Right cardiac atrium (tissue), 5 donors: Measurements from ENCODE around the gene NME7. TPM values are rescaled to one million over a fixed set of nuclear protein-coding genes. Genes with fewer than 3 reads are reported as not detected.
"Not testable (repeated sequence)": the region's sequence is repeated elsewhere in the genome, so short reads cannot be mapped to it uniquely, and the experiment has no call there.

Source experiments
- ATAC-seq, 2 donors: fragments of 200-7000 bp; cut with Tn5 transposase; one replicate each; pipeline versions ENCODE4 v1.8.0 to v1.9.1; 2020; ENCODE audit warnings: moderate library complexity in 2 of 2, mild to moderate bottlenecking in 1 of 2
- DNase-seq, 3 donors: peaks; one replicate each; pipeline ENCODE4 v3.0.0-alpha.2; 2020
- H3K27ac ChIP-seq: one replicate; pipeline ENCODE4 v1.5.1; 2013; ENCODE audit warnings: mild to moderate bottlenecking, low read length, control low read depth, moderate library complexity
- H3K27me3 ChIP-seq: one replicate; pipeline ENCODE4 v1.6.1; 2013; ENCODE audit not compliant: control insufficient read depth, insufficient read depth
- H3K4me1 ChIP-seq: one replicate; pipeline ENCODE4 v1.6.1; 2013; ENCODE audit warnings: low read length; ENCODE audit not compliant: control insufficient read depth, insufficient read depth
- H3K4me3 ChIP-seq: one replicate; pipeline ENCODE4 v1.5.1; 2013; ENCODE audit warnings: low read length, control low read depth
- H3K9me3 ChIP-seq: one replicate; pipeline ENCODE4 v1.6.1; 2013; ENCODE audit warnings: low read length; ENCODE audit not compliant: control insufficient read depth
- WGBS: extraction: QIAGEN DNeasy Blood & Tissue Kit; methylation state at CpG from one replicate; pipeline ENCODE4 v1.1.7; 2013; 5-methylcytosine and 5-hydroxymethylcytosine counted together
- intact Hi-C, 4 donors: fragments of 100-400 bp; cut with DNase I; formaldehyde crosslinking; loops; one replicate each; pipeline versions ENCODE4 v1.11.0 to v1.14.0; 2022 to 2023
- long read RNA-seq, 4 donors: library from polyadenylated mRNA; unstranded; transcript quantifications; one replicate each; pipeline ENCODE4 v2.0.0, GENCODE V29; 2020 to 2021
- polyA plus RNA-seq: library from polyadenylated mRNA; stranded (reverse); fragments of 200-250 nt; gene quantifications from one replicate; pipeline ENCODE4 v1.2.3, GENCODE V29; 2013
- total RNA-seq, 4 donors: library from RNA; stranded (reverse); fragmentation: NEBNext Ultra II Directional; extraction: Animal tissue kit (Norgen Biotek cat#: 25700); gene quantifications; one replicate each; pipeline ENCODE4 v1.2.1, GENCODE V29; 2021
- donor health status: healthy with polysubstance abuse.
- donor health status: DM: no; HTN: yes; CAD: no.
- donor health status: DM: no; HTN: no; CAD: no.
- donor health status: DM: no; HTN: yes; CAD: no; lungs with severe emphysema.
- donor health status: DM: yes; HTN: yes; CAD: no.

Gene NME7, protein sequence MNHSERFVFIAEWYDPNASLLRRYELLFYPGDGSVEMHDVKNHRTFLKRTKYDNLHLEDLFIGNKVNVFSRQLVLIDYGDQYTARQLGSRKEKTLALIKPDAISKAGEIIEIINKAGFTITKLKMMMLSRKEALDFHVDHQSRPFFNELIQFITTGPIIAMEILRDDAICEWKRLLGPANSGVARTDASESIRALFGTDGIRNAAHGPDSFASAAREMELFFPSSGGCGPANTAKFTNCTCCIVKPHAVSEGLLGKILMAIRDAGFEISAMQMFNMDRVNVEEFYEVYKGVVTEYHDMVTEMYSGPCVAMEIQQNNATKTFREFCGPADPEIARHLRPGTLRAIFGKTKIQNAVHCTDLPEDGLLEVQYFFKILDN
- total RNA-seq: 10 to 100 TPM in 2 of 4 donors, 1 to 10 TPM in 2; 9.2 to 15.1 (median 10.5) TPM
- 8.7 TPM for polyA plus RNA-seq
- long read RNA-seq, donor 1, transcript NME7-201 (12 exons, 1,642 nt): major isoform, 9 of 17 reads
- long read RNA-seq, donor 1, partial matches to known transcripts: 1 of 17 reads
- long read RNA-seq, donor 1, other reads (novel, unspliced or antisense): 6 of 17 reads
- long read RNA-seq, donor 2, transcript NME7-201 (12 exons, 1,642 nt): major isoform, 10 of 11 reads
- long read RNA-seq, donor 2, partial matches to known transcripts: 0 of 11 reads
- long read RNA-seq, donor 2, other reads (novel, unspliced or antisense): 0 of 11 reads
- long read RNA-seq, donor 3, transcript NME7-201 (12 exons, 1,642 nt): major isoform, 23 of 44 reads
- long read RNA-seq, donor 3, partial matches to known transcripts: 2 of 44 reads
- long read RNA-seq, donor 3, other reads (novel, unspliced or antisense): 15 of 44 reads
- long read RNA-seq, donor 4, transcript NME7-201 (12 exons, 1,642 nt): major isoform, 8 of 10 reads
- long read RNA-seq, donor 4, partial matches to known transcripts: 0 of 10 reads
- long read RNA-seq, donor 4, other reads (novel, unspliced or antisense): 2 of 10 reads

DNA sequence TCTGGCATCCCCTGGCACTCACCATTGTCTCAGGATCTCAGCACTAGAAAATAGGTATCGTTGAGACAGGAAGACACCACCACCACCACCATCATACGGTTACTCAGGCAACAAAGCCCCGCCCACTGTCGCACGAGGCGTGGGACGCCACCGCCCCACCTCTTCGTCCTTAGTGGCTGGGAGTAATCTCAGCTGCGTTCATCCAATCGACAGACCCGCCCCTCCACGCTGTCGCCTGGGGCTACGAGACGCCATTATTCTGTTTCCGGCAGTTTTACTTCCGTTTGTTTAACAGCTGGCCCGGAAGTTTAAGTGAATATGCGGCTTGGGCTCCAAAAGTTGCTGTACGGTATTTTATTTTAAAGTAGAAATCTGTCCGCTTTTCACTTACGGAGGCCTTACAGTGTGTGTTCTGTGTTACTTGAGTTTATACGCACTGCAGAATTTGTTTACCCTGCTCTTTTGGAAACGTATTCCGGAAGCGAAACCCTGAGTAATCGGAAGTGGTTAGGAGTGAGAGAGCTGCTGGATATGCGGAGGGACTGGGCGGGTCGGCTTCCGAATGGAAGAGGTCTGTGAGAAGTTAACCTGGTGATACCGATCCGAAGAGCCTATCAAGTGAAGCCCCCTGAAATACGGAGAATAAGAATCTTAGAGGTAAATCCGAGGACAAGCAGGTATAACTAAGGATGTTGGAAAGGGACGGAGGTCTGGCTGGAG, at the start of gene NME7, which contains the start of gene BLZF1:
Gene NME7 (minus strand): TSS at position 112 of the 720 bp plus-strand sequence. CDS start 87 bp downstream, at position 25.
Gene BLZF1 (plus strand): TSS at position 510 of the 720 bp plus-strand sequence. CDS start 1,328 bp downstream, outside the sequence.
- Histone ChIP-seq H3K27me3 (no peaks in the 10 kb centered on the region), H3K27ac (peak within 1 kb of the TSS; percentile 52), H3K4me1 (peaks cover 2% of the 10 kb centered on the region), H3K4me3 (peak within 1 kb of the TSS; percentile 98), H3K9me3 (no peaks in the 10 kb centered on the region)
- WGBS: under 1% methylated on average over 37 of the region's 37 CpGs
- intact Hi-C loops: no loop called here
- ATAC-seq (peak; percentile 100), DNase-seq (peak; percentile 97 to 99 (median 97))

DNA sequence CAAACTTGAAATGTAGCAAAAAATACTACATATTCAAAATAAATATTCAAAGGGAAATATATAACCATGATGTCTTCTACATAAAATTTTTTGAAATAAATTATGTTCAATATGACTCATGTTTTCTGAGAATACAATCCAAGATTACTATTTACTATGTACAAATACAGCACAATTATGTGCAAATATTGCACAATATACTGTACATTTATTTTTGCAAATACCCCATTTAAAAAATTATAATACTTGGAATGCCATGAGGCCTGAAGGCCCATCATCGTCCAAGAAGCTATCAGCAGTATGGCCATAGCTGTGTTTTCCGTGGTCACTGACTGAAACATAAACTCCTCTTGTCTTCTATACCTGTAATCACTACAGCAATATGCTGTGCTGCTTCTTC, 47.4 kb upstream of the NME7 start:
- no peak for ATAC-seq
- Histone ChIP-seq H3K4me1 (no peaks in the 10 kb centered on the region), H3K27me3 (no peaks in the 10 kb centered on the region), H3K9me3 (no peaks in the 10 kb centered on the region), H3K27ac (no peak overlapping the region), H3K4me3 (no peak overlapping the region)
- intact Hi-C loops: no loop called here
- 89% methylated on average over 2 of the region's 2 CpGs for WGBS
- DNase-seq: no peak

GRCh38 chr1:169408340-169408739, 40.7 kb upstream of the NME7 start:
- H3K4me3 ChIP-seq, H3K27me3 ChIP-seq, H3K4me1 ChIP-seq, intact Hi-C loops, DNase-seq, ATAC-seq, H3K27ac ChIP-seq, H3K9me3 ChIP-seq: not testable (repeated sequence)
- 93% methylated on average over 5 of the region's 5 CpGs for WGBS

DNA sequence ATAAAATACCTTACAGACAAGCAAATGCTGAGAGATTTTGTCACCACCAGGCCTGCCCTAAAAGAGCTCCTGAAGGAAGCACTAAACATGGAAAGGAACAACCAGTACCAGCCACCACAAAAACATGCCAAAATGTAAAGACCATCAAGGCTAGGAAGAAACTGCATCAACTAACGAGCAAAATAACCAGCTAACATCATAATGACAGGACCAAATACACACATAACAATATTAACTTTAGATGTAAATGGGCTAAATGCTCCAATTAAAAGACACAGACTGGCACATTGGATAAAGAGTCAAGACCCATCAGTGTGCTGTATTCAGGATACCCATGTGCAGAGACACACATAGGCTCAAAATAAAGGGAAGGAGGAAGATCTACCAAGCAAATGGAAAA, 35.0 kb upstream of the NME7 start:
- H3K4me3 ChIP-seq, intact Hi-C loops, H3K9me3 ChIP-seq, DNase-seq, H3K27me3 ChIP-seq, H3K4me1 ChIP-seq, H3K27ac ChIP-seq, ATAC-seq: not testable (repeated sequence)
- 95% methylated on average over 1 of the region's 1 CpG for WGBS

- Histone ChIP-seq H3K4me1 (no peaks in the 10 kb centered on the region), H3K27me3 (no peaks in the 10 kb centered on the region), H3K9me3 (no peaks in the 10 kb centered on the region), H3K4me3 (no peak overlapping the region), H3K27ac (no peak overlapping the region)
- intact Hi-C loops: no loop called here
- DNase-seq (no peak), ATAC-seq (no peak)
- 96% methylated on average over 3 of the region's 3 CpGs for WGBS
These were observed 28.4 kb upstream of the NME7 start for GRCh38 chr1:169395955-169396354.

GRCh38 chr1:169392406-169392805, 24.8 kb upstream of the NME7 start:
- ATAC-seq (no peak), DNase-seq (no peak)
- Histone ChIP-seq H3K27ac (no peak overlapping the region), H3K27me3 (no peaks in the 10 kb centered on the region), H3K9me3 (no peaks in the 10 kb centered on the region), H3K4me3 (no peak overlapping the region), H3K4me1 (no peaks in the 10 kb centered on the region)
- intact Hi-C loops: no loop called here
- 95% methylated on average over 1 of the region's 1 CpG for WGBS

DNA sequence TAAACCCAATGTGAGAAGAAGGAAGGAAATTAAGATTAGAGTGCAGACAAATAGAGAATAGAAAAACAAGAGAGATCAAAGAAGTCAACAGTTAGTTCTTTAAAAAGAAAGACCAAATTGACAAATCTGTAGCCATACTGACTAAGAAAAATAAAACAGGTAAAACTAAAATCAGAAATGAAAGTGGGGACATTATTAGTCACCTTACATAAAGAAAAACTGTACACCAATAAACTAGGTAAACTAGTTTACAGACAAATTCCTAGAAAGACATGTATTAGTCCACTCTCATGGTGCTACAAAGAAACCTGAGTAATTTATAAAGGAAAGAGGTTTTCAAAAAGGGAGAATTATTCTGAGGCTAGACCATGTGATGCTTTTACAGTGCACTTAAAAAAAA, 22.7 kb upstream of the NME7 start:
- Histone ChIP-seq H3K27ac (no peak overlapping the region), H3K4me3 (no peak overlapping the region), H3K4me1 (no peaks in the 10 kb centered on the region), H3K9me3 (no peaks in the 10 kb centered on the region), H3K27me3 (no peaks in the 10 kb centered on the region)
- DNase-seq: no peak
- intact Hi-C loops: no loop called here
- ATAC-seq: no peak

GRCh38 chr1:169387399-169387798, 19.8 kb upstream of the NME7 start:
- DNase-seq (no peak), ATAC-seq (no peak)
- Histone ChIP-seq H3K9me3 (no peaks in the 10 kb centered on the region), H3K27ac (no peak overlapping the region), H3K27me3 (no peaks in the 10 kb centered on the region), H3K4me1 (no peaks in the 10 kb centered on the region), H3K4me3 (no peak overlapping the region)
- intact Hi-C loops: no loop called here

- 69% methylated on average over 4 of the region's 4 CpGs for WGBS
- ATAC-seq: no peak
These were observed 15.9 kb upstream of the NME7 start for GRCh38 chr1:169383449-169383848.

GRCh38 chr1:169381162-169381561, 13.6 kb upstream of the NME7 start:
- Histone ChIP-seq H3K4me3 (no peak overlapping the region), H3K27ac (no peak overlapping the region), H3K4me1 (no peaks in the 10 kb centered on the region), H3K9me3 (no peaks in the 10 kb centered on the region), H3K27me3 (no peaks in the 10 kb centered on the region)
- ATAC-seq: no peak
- DNase-seq: no peak
- intact Hi-C loops: no loop called here

More at GRCh38 chr1:169383449-169383848, 15.9 kb upstream of the NME7 start:
- no peaks in the 10 kb centered on the region for H3K4me1 ChIP-seq
- intact Hi-C loops: no loop called here
- no peak for DNase-seq
- H3K27ac ChIP-seq: no peak overlapping the region
- no peaks in the 10 kb centered on the region for H3K9me3 ChIP-seq
- H3K27me3 ChIP-seq: no peaks in the 10 kb centered on the region
- H3K4me3 ChIP-seq: no peak overlapping the region
